ENCODE measurements around the gene PPFIBP1. TPM values are rescaled to one million over a fixed set of nuclear protein-coding genes. Genes with fewer than 3 reads are reported as not detected.

Gene PPFIBP1
- total and polyA plus RNA-seq, 2 of the 13 experiments (the other 11 are each of a cell fraction or from before 2014, with no cell fraction given) = 16.2 to 21.8 TPM

DNA sequence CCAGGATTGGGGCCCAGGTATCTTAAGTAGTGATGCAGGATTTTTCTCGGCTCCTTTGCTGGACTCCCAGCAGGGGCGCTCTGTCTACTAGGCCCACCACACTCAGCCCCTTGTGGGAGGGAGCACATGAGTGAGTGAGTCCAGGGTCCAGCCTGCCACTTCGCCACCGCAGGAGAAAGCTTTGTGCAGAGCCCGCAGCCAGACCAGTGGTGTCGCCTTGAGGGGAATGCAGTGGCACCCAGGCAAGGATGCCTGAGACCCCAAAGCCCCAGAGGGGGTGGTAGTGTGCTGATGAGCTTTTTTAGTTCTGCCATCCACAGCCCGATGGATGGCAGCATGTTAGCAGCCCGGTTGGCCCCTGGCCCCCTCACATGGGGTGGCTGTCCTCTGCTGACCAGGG is 181.3 kb downstream of the PPFIBP1 start (continued):
- TF ChIP-seq ZNF318 (CRISPR knock-in tag; IDR thresholded peaks at IDR 0.05) (no peak), PHF8 (CRISPR knock-in tag; IDR thresholded peaks at IDR 0.05) (peak; percentile 49; the same call in 1 of the 2 replicates), ZNF607 (CRISPR knock-in tag; IDR thresholded peaks at IDR 0.05; ENCODE audit: borderline replicate concordance) (no peak), ZNF446 (CRISPR knock-in tag; IDR thresholded peaks at IDR 0.05) (no peak), SP2 (CRISPR knock-in tag; IDR thresholded peaks at IDR 0.05) (no peak), ZNF609 (CRISPR knock-in tag; IDR thresholded peaks at IDR 0.05; ENCODE audit: borderline replicate concordance) (0 out of 2 replicates have a peak, but pooled peaks have one; percentile 20), ZNF337 (CRISPR knock-in tag; IDR thresholded peaks at IDR 0.05; ENCODE audit: borderline replicate concordance, low read depth) (no peak), HNRNPK (IDR thresholded peaks at IDR 0.05; ENCODE audit: low read depth, low read length, poor library complexity, severe bottlenecking) (no peak), ZNF589 (CRISPR knock-in tag; conservative IDR thresholded peaks at IDR 0.05) (no peak), PLRG1 (conservative IDR thresholded peaks at IDR 0.05) (no peak), TBL1XR1 (IDR thresholded peaks at IDR 0.05; ENCODE audit: borderline replicate concordance, low read length, partially characterized antibody) (no peak), ZSCAN20 (CRISPR knock-in tag; IDR thresholded peaks at IDR 0.05; ENCODE audit: borderline replicate concordance) (no peak), ZNF564 (CRISPR knock-in tag; IDR thresholded peaks at IDR 0.05) (no peak)
- TF ChIP-seq, protein P1, sequence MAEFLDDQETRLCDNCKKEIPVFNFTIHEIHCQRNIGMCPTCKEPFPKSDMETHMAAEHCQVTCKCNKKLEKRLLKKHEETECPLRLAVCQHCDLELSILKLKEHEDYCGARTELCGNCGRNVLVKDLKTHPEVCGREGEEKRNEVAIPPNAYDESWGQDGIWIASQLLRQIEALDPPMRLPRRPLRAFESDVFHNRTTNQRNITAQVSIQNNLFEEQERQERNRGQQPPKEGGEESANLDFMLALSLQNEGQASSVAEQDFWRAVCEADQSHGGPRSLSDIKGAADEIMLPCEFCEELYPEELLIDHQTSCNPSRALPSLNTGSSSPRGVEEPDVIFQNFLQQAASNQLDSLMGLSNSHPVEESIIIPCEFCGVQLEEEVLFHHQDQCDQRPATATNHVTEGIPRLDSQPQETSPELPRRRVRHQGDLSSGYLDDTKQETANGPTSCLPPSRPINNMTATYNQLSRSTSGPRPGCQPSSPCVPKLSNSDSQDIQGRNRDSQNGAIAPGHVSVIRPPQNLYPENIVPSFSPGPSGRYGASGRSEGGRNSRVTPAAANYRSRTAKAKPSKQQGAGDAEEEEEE (CRISPR knock-in tag; IDR thresholded peaks at IDR 0.05; ENCODE audit: borderline replicate concordance) = no peak
